Measurements from ENCODE around the gene GOLGA6L22.
"Not testable (repeated sequence)": the region's sequence is repeated elsewhere in the genome, so short reads cannot be mapped to it uniquely, and the experiment has no call there.

GOLGA6L22 gene, protein sequence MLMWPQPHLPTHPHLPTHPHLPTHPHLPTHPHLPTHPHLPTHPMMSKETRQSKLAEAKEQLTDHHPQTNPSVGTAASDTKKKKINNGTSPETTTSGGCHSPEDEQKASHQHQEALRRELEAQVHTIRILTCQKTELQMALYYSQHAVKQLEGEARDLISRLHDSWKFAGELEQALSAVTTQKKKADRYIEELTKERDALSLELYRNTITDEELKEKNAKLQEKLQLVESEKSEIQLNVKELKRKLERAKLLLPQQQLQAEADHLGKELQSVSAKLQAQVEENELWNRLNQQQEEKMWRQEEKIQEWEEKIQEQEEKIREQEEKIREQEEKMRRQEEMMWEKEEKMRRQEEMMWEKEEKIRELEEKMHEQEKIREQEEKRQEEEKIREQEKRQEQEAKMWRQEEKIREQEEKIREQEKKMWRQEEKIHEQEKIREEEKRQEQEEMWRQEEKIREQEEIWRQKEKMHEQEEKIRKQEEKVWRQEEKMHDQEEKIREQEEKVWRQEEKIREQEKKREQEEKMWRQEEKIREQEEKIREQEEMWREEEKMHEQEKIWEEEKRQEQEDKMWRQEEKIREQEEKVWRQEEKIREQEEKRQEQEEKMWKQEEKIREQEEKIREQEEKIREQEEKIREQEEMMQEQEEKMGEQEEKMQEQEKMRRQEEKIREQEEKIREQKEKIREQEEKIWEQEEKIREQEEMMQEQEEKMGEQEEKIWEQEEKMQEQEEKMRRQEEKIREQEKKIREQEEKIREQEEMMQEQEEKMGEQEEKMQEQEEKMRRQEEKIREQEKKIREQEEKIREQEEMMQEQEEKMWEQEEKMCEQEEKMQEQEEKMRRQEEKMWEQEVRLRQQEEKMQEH

DNA sequence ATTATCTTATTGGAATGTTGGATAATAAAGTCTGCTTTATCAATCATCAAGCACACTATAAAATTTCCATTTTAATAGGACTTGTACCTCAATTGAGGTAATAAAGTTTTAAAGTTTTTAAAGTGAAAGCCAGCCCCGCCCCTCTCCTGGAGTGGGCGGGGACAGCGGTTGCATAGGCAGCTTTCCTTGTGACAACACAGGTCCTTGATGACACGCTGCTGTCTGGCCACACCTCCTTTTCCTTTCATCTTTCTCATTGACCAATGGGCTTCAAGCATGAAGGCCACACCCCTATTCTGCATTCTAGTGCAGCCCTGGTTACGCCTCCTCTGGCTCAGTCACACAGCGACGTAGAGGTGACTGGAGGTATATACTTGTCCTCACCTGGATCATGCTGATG, at the start of gene GOLGA6L22:
Gene GOLGA6L22, plus strand, starts transcription at position 301 of the 400 bp plus-strand sequence. Its CDS starts 91 bp downstream, at position 392.
- FAIRE-seq; DNase-seq (ENCODE audit: insufficient read length, low spot score): not testable (repeated sequence)

DNA sequence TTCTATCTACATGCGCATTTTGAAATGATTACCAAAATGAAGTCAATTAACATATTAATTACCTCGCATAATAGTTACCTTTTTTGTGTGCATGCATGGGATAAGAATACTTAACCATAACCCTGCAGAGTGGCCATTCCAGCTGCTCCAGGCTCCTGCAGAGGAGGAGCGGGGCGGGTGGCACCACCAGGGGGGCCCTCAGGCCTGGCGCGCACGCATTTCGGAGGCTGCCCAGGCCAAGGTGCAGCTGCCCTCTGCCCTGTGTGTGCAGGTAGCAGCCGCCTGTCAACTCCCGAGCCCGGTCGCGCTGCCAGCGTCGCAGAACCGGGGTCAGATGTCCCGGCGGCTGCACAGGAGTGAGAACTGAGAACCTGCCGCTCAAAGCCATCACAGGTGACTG, 41.4 kb upstream of the GOLGA6L22 start:
- DNase-seq (ENCODE audit: insufficient read length, low spot score); FAIRE-seq: not testable (repeated sequence)

GRCh38 chr15:22417795-22418194, 40.9 kb upstream of the GOLGA6L22 start:
- not testable (repeated sequence) for FAIRE-seq

GRCh38 chr15:22418212-22418611, 40.5 kb upstream of the GOLGA6L22 start:
- FAIRE-seq; DNase-seq (ENCODE audit: insufficient read length, low spot score): not testable (repeated sequence)

More at GRCh38 chr15:22417795-22418194, 40.9 kb upstream of the GOLGA6L22 start:
- not testable (repeated sequence) for DNase-seq (ENCODE audit: insufficient read length, low spot score)

DNA sequence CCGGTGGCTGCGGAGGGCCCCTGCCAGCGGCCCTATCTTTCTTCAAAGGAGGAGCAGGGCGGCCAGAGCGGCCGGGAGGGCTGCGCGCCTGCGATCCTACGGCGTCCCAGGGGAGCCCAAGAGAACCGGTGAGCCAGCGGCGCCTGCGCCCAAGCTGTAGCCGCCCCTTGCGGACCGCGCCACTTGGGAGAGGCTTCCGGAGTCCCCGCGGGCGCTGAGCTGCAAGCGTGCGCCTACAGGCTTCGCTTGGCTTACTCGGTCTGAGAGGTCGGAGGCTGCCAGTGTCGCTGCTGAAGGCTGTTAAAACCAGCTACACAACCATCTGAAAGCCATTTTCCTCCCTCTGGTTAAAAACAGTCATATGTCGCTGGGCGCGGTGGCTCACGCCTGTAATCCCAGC, 40.0 kb upstream of the GOLGA6L22 start:
- not testable (repeated sequence) for FAIRE-seq; DNase-seq (ENCODE audit: insufficient read length, low spot score)

- not testable (repeated sequence) for FAIRE-seq; DNase-seq (ENCODE audit: insufficient read length, low spot score)
Observed at GRCh38 chr15:22420340-22420739, 38.4 kb upstream of the GOLGA6L22 start.

- not testable (repeated sequence) for FAIRE-seq; DNase-seq (ENCODE audit: insufficient read length, low spot score)
Observed at GRCh38 chr15:22429426-22429825, 29.3 kb upstream of the GOLGA6L22 start.

GRCh38 chr15:22431687-22432086, 27.0 kb upstream of the GOLGA6L22 start:
- not testable (repeated sequence) for FAIRE-seq

GRCh38 chr15:22494490-22495113, 35.9 kb downstream of the GOLGA6L22 start:
- DNase-seq (ENCODE audit: insufficient read length, low spot score) = not testable (repeated sequence)

More at GRCh38 chr15:22431687-22432086, 27.0 kb upstream of the GOLGA6L22 start:
- not testable (repeated sequence) for DNase-seq (ENCODE audit: insufficient read length, low spot score)

GRCh38 chr15:22497200-22497599, 38.5 kb downstream of the GOLGA6L22 start:
- DNase-seq (ENCODE audit: insufficient read length, low spot score); FAIRE-seq: not testable (repeated sequence)

More at GRCh38 chr15:22494490-22495113, 35.9 kb downstream of the GOLGA6L22 start:
- not testable (repeated sequence) for FAIRE-seq

DNA sequence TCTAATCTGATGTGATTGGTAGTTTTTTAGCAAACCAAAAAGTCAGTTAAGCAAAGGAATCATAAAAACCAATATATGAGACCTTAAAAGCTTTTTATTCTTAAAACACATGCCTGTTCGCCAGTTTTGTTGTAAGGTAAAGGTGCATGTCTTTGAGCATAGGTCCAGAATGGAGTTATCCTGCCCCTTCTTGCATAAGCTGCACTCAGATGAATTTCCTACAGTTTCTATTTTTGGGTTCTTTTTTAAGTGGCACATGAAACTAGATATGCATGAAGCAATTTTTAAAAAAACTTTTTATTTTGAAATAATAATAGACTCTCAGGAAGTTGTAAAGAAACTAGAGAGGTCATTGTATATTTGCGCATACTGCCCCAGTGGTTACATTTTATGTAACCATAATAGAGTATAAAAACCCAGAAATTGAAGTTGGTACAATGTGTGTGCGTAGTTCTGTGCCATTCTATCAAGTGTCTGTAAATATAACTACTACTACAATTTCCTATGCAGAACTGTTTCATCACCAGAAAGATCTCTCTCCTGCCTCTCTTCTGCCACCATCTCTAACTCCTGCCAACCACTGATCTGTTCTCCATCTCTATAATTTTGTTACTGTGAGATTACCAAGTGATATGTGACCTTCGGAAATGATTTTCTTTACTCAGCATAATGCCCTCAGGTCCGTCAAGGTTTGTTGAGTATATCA, 39.7 kb downstream of the GOLGA6L22 start:
- not testable (repeated sequence) for DNase-seq (ENCODE audit: insufficient read length, low spot score); FAIRE-seq

DNA sequence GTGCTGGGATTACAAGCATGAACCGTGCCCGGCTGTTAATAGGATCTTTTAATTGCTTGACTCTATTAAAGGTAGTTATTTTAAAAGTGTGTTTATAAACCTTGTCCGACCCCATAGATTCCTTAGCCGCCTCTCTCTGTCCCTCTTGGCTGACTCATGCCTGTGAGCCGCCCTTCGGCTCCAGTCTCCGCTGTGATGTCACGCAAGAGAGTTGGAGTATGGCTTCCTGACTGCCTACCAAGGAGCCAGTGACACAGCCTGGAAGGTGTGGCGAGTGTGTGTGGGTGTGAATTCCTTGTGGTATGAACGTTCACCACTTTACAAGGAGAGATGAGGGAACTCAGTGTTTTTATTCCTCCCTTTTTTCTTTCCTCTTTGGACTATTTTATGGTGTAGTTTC, 43.6 kb downstream of the GOLGA6L22 start:
- DNase-seq (ENCODE audit: insufficient read length, low spot score); FAIRE-seq: not testable (repeated sequence)

DNA sequence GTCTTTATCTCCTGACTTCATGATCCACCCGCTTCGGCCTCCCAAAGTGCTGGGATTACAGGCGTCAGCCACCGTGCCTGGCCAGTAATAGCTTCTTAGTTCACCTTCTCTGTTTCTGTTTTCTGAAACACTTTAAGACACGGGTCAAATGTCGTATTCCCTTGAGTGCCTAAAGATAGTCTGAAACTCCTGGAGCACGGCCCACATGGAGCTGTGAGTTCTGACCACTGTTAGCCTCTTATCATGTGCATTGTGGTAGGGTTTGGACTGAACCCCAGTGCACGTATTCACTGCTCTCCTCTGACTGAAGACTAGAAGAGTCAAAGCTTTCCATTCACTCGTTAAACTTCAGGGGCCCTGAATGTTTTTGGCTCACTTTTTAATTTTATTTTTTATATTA, 48.3 kb downstream of the GOLGA6L22 start:
- not testable (repeated sequence) for DNase-seq (ENCODE audit: insufficient read length, low spot score); FAIRE-seq

GRCh38 chr15:22516140-22516539, 57.4 kb downstream of the GOLGA6L22 start:
- DNase-seq (ENCODE audit: insufficient read length, low spot score); FAIRE-seq: not testable (repeated sequence)
